ENCODE results near the gene ADH5. TPM values are rescaled to one million over a fixed set of nuclear protein-coding genes. Genes with fewer than 3 reads are reported as not detected.
"Not testable (repeated sequence)": the region's sequence is repeated elsewhere in the genome, so short reads cannot be mapped to it uniquely, and the experiment has no call there.

The ADH5 gene
- total RNA-seq, 1 donor from 2014 or later: 155 TPM

DNA sequence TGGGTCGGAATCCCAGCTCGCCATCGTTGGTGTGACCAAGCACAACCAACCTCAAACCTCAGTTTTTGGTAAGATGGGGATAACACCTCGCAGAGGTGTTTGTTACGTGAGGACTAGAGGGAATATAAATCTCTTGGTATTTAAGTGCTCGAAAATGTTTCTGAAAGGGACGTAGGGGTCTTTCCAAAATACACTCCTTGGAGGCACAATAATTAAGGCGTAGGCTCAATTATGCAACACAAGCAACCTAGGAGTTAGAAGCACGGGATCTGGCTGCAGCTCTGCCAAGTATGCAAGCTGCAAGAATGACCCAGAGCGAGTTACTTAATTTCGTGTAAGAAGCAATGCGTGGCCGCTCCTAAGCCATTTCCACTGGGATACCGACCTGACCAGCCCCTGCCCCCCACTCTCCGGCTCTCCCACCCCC, 552 bp downstream of the ADH5 start:
- ATAC-seq (peak; percentile 58), DNase-seq (ENCODE audit: low spot score) (peak; percentile 74)

- ATAC-seq (no peak), DNase-seq (ENCODE audit: low spot score) (no peak)
These were observed 4.0 kb downstream of the ADH5 start for GRCh38 chr4:99084595-99084994.

DNA sequence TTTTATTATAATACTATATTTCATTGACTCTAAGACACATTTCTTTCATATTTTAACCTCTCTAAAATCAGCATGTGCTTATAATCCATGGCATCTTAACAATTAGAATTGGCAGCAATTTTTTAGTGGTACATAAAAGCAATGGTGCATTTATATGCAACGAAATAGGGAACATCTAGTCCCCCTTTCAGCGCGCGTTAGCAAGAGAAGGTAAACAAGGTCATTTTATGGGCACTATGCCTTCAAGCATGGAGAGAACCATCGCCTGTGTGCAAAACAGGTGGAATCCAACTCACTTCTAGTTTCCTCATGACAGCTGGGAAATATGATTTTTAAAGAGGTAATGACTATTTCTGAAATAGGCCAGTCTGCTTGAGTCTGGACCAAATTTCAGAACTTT, 6.4 kb downstream of the ADH5 start:
- no peak for ATAC-seq
- DNase-seq (ENCODE audit: low spot score): no peak

DNA sequence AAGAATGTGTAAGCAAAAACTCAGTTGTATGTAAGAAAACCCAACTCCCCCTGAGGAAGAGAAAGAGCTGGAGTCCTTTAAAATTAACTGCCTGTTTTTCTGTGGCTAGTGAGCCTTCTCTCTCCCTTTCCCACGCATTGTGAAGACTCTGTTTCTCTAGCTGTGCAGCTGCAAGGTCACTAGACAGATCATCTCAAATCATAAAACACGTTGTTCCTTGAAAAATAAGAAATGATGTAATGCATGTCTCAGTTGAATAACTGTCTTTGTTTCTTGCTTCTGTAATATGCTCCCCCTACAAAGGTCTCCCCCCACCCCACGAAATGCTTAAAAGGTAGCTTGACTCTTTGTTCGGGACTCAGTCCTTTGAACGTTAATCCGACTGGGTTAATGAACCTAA, 7.7 kb downstream of the ADH5 start:
- DNase-seq (ENCODE audit: low spot score); ATAC-seq: not testable (repeated sequence)

DNA sequence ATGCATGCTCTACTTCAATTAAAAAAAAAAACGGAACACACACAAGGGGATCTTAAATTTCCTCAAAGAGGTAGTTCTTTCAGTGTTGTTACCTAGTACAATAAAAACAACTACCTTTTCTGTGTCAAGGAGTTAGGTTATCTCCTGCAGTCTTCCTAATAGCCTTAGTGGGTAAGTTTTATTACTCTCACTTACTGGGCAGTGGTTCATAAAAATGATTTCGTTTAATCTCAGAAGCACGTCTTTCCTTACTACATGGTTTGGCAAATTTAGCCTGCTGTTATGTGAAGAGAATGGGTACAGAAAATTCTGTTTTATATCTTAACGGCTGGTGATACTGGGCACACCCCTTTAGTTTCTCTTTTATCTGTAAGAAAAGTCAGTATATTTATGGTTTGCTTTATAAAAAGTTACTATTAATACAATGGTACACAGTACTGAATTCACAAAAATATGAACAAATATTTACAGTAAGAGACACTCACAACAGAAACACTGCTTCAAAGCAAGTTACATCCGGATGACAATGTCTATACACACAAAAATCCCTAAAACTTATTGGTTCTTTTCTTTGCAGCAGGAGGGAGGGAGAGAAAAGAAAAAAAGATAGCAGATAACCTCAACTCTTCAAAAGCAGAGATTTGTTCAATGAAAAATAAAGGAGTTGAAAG, 8.8 kb downstream of the ADH5 start:
- no peak for DNase-seq (ENCODE audit: low spot score)
- ATAC-seq: no peak

DNA sequence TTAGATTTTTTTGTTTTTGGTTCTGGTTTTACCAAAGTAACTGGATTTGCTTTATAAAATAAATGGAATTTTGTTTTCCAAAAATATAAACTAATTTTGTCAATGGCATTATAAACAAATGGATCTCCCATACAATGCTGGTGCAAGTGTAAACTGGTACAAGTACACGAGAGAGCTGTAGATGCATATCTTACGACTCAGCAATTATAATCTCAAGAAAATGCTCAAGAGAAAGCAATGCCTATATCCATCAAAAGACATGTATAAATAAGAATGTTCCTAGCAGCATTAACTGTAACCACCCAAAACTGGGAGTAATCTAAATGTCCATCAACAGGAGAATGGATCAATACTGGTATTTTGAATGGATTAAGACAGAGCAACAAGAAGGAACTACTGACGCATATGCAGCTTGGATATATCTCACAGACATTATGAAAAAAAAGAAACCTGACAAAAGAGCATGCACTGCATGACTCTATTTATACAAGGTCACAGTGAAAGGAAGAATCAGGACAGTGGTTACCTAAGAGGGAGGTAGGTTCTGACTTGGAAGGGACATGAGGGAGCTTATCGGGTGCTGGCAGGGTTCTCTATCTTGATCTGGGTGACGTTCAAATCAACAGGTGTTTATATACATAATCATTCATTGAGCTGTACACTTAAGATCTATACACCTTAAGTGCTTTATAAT, 9.5 kb downstream of the ADH5 start:
- ATAC-seq (peak; percentile 87), DNase-seq (ENCODE audit: low spot score) (no peak)

GRCh38 chr4:99078336-99078735, 10.3 kb downstream of the ADH5 start:
- ATAC-seq: no peak
- DNase-seq (ENCODE audit: low spot score): no peak

- DNase-seq (ENCODE audit: low spot score): no peak
- no peak for ATAC-seq
These were observed 11.4 kb downstream of the ADH5 start for GRCh38 chr4:99077177-99077576.

DNA sequence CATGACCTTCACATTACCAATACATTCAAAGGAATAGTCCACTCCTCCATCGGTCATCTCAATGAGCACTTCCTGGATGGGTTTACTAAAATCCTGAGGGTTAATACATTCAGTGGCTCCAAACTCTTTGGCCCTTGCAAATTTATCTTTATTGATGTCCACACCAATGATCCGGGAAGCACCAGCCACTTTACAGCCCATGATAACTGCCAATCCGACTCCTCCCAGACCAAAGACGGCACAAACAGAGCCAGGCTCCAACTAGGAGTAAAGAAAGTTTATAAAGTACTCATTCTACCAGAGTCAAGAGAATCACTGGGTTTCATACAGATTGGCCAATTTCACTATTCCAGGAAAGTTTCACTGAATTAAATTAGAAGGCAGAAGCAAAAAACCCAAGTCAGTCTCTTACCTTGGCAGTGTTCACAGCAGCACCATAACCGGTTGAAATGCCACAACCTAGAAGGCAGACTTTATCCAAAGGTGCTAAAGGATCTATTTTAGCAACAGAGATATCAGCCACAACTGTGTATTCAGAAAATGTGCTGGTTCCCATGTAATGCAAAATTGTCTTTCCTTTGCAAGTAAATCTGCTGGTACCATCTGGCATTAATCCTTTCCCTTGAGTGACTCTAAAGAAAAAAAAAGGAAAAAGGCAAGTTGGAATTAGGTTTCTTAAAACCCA, 12.2 kb downstream of the ADH5 start:
- DNase-seq (ENCODE audit: low spot score): no peak
- no peak for ATAC-seq

DNA sequence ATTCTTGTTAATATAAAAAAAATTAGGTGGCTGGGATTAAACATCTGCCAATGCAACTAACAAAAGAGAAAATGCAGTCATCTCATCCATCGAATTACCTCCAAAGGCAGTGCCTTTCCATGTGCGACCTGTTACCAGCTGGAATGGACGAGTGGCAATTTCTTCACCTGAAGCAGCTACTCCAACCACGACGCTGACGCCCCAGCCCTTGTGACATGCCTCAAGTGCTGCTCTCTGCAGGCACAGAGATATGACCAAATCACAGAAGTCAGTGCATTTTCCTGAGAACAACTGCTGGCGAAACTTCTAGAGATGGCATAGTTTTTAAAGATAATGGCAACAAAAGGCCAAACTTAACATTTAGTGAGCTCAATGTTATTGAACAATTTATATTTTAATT, 13.8 kb downstream of the ADH5 start:
- ATAC-seq: peak; percentile 6
- no peak for DNase-seq (ENCODE audit: low spot score)

DNA sequence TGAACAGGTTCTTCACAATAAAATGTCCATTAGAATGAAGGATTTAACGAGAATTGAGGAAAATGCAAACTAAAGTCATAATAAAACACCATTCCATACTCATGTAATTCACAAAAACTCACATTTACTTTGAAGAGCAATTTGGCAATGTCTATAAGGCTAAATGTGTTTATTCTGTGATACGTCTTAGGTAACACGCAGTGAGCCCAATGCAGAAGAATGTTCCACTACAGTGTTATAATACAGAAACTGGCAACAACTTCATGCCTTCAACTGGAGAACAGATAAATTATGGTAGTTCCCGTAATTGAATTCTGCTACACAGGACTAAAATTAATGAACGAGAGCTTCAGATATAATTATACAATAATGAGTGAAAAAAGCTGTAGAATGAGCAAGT, 17.4 kb downstream of the ADH5 start:
- DNase-seq (ENCODE audit: low spot score) (no peak), ATAC-seq (no peak)

DNA sequence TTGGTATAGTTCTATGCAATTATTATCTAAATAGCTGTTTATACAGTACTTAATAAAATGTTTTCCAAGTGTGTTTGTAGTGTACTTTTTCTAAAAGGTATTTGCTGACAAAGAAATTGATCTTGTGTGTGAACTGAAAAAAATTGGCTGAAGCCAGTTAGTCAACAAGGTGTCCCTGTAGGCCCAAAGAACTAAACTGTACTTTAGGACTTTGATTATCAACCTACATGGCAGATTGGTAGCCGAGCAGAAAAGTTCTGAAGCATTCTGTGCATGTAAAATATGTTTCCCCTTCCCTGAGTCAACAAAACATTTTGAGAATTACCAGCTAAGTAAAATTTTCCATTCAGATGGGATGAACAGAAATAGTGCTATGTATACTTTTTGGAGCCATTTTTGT, 21.0 kb downstream of the ADH5 start:
- peak; percentile 83 for ATAC-seq
- DNase-seq (ENCODE audit: low spot score): no peak

DNA sequence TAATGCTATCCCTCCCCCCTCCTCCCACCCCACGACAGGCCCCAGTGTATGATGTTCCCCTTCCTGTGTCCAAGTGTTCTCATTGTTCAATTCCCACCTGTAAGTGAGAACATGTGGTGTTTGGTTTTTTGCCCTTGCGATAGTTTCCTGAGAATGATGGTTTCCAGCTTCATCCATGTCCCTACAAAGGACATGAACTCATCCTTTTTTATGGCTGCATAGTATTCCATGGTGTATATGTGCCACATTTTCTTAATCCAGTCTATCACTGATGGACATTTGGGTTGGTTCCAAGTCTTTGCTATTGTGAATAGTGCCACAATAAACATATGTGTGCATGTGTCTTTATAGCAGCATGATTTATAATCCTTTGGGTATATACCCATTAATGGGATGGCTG, 23.1 kb downstream of the ADH5 start:
- not testable (repeated sequence) for ATAC-seq; DNase-seq (ENCODE audit: low spot score)

DNA sequence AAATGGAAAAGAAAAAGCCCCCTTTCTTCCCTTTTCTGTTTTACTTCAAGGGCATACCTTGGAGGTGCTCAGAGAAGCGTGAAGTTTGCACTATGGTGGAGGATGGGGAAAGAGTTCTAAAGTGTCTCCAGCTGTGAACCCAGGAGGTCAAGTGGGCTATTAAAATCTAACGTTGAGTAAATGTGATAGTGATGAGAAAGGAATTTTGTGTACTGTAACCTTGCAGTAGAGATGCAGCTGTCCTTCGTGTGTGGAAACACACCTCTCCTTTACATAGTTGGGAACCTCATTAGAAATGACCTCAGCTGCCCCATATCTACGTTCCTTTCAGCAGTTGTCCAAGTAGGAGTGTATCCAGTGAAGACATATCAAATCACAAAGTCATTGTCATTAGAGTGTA, 26.5 kb downstream of the ADH5 start:
- ATAC-seq (no peak), DNase-seq (ENCODE audit: low spot score) (no peak)

- no peak for ATAC-seq
- no peak for DNase-seq (ENCODE audit: low spot score)
These were observed 27.4 kb downstream of the ADH5 start for GRCh38 chr4:99061048-99061700.

DNA sequence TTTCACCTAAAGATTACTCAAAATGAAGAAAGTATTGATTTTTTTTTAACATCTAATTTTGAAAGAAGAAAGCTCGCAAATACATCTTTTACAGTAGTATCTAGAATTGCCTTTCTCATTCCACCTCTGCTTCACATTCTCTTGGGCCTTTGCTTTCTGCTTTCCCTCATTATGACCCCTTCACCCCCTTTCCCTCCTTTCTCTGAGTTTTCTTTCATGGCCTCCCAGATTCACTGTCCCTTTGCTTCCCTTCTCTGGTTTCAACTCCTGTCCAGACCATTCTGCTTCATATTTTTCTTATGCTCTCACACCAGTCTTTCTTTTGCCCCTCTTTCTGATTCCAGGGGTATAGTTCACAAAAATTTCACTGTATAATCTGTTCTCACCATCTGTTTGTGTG, 29.0 kb downstream of the ADH5 start:
- DNase-seq (ENCODE audit: low spot score) (no peak), ATAC-seq (no peak)

DNA sequence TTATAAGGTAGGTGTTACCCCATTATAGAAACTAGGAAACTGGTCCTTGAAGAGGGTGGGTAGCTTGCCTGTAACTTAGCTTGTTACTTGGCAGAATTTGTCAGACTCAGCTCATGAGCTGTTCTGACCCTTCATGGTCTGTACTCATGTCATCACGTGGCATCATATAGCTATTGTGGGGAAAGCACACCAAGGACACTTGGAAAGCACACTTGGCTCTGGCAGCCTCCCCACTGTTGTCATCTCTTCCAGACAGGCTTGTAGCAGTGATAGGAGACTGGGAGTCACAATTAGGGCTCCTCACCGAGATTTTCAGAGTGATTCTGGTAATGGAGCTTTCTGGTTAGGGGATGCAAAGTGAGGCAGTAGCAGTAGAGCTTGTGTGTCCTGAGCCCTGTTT, 30.4 kb downstream of the ADH5 start:
- ATAC-seq: no peak

GRCh38 chr4:99054428-99054994, 34.1 kb downstream of the ADH5 start:
- no peak for ATAC-seq
- DNase-seq (ENCODE audit: low spot score): no peak

More for the DNA sequence above, 30.4 kb downstream of the ADH5 start:
- DNase-seq (ENCODE audit: low spot score): no peak

DNA sequence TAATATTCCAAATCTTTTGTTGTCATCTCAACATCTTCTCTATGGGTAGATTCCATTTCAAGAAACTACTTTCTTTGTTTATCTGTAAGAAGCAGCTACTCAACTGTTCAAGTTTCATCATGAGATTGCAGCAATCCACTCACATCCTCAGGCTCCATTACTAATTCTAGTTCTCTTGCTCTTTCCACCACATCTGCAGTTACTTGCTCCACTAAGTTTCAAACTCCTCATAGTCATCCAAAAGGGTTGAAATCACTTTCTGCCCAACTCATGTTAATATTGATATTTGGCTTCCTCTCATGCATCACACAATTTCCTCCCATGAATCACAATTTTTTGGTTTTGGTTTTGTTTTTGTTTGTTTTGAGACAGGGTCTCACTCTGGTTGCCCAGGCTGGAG, 35.7 kb downstream of the ADH5 start:
- ATAC-seq (no peak), DNase-seq (ENCODE audit: low spot score) (no peak)

GRCh38 chr4:99047710-99048109, 40.9 kb downstream of the ADH5 start:
- DNase-seq (ENCODE audit: low spot score) (no peak), ATAC-seq (no peak)

- DNase-seq (ENCODE audit: low spot score) (no peak), ATAC-seq (no peak)
These were observed 45.2 kb downstream of the ADH5 start for GRCh38 chr4:99043346-99043745.

Data from left lobe of liver (tissue), 2 donors.